Activated naive CD4-positive, alpha-beta T cell treated with anti-CD3 and anti-CD28 coated beads for 36 hours (primary cell): Measurements from ENCODE around the gene STMND1. TPM values are rescaled to one million over a fixed set of nuclear protein-coding genes. Genes with fewer than 3 reads are reported as not detected.
A peak's percentile ranks its signal among the peaks of the same experiment; 100 is the strongest.
"Not testable (repeated sequence)": the region's sequence is repeated elsewhere in the genome, so short reads cannot be mapped to it uniquely, and the experiment has no call there.

ENCODE experiments used
- CTCF ChIA-PET: fragments of 350-600 bp; sonication (Branson Sonifier 250); formaldehyde crosslinking; loops from one replicate; lab custom pipeline; 2021; ENCODE audit warnings: antibody characterized with exemption; lab: Charles Lee
- DNase-seq: peaks from one replicate; pipeline ENCODE4 v3.0.0-alpha.2; 2020
- H3K27ac Mint-ChIP-seq: one replicate; pipeline ENCODE4 v1.8.0; 2021; ENCODE audit warnings: mild to moderate bottlenecking, mixed read lengths
- H3K27me3 Mint-ChIP-seq: one replicate; pipeline ENCODE4 v1.8.0; 2021; ENCODE audit warnings: low read depth, mixed read lengths
- H3K36me3 Mint-ChIP-seq: one replicate; pipeline ENCODE4 v1.8.0; 2021; ENCODE audit warnings: low read depth, mixed read lengths
- H3K4me1 Mint-ChIP-seq: one replicate; pipeline ENCODE4 v1.8.0; 2021; ENCODE audit warnings: low read depth, mixed read lengths
- H3K4me3 Mint-ChIP-seq: one replicate; pipeline ENCODE4 v1.8.0; 2021; ENCODE audit warnings: mild to moderate bottlenecking, moderate library complexity, mixed read lengths
- H3K9me3 Mint-ChIP-seq: one replicate; pipeline ENCODE4 v1.8.0; 2021; ENCODE audit warnings: mixed read lengths
- intact Hi-C: fragments of 100-400 bp; cut with micrococcal nuclease; formaldehyde crosslinking; loops from one replicate; pipeline ENCODE4 v1.15.1; 2023
- total RNA-seq, 2 experiments: library from RNA; stranded (reverse); gene quantifications; one replicate each; pipeline ENCODE4 v1.2.3, GENCODE V29; 2021

Gene STMND1
- total RNA-seq: not detected

DNA sequence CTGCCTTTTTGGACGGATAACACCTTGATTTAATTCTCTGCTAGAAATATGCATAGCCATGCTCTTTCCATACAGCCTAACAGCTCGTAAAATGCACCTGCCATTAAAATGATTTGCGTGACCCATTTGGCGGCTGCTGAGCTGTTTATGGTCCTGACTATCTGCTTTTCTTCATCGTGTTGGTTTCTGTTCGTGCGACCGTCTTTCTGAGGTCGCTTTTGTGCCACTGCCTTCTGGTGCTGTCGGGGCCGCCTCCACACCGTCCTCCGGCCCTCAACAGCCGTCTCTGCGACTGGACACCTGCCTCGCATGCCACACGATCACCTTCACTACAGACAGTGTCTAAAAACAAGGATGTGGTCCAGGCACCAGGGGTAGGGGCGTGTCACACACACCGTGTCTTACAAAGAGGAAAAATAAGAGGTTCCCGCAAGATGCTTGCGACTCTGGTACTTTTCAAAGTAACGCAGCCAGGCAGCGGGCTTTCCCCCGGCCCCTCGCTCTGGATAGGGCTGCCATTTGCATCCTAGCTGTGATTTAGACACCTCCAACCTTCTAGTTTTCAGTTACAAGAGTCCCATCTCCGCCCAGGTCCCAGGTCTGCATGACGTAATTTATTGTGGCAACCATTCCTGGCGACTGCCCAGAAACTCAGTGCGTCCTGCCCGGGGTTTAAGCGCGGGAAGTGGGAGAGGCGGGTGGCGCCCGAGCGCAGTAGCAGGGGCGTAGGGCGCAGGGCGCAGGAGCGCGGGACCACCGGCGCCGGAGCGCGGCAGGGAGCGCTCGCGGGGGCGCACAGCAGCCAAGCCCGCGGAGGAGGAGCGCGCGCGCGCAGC lies at the start of gene STMND1:
Gene STMND1 (plus strand): TSS at position 629 of the 836 bp plus-strand sequence. CDS start 208 bp downstream, outside the sequence.
- CTCF ChIA-PET: no interaction called here
- DNase-seq: peak; percentile 29
- intact Hi-C loops: no loop called here

GRCh38 chr6:17054647-17055046 lies 47.2 kb upstream of the STMND1 start:
- H3K36me3 Mint-ChIP-seq: no peaks in the 10 kb centered on the region
- no peak overlapping the region for H3K27ac Mint-ChIP-seq
- H3K4me1 Mint-ChIP-seq: no peaks in the 10 kb centered on the region
- intact Hi-C loops: no loop called here
- no peak for DNase-seq
- no peak overlapping the region for H3K4me3 Mint-ChIP-seq
- no peaks in the 10 kb centered on the region for H3K9me3 Mint-ChIP-seq
- CTCF ChIA-PET: no interaction called here
- H3K27me3 Mint-ChIP-seq: peaks cover 20% of the 10 kb centered on the region

More for the DNA sequence above, at the start of gene STMND1:
- Mint-ChIP-seq H3K27ac (no peak within 1 kb of the TSS), H3K27me3 (peaks cover 48% of the 10 kb centered on the region), H3K36me3 (no peaks in the 10 kb centered on the region), H3K4me3 (peak within 1 kb of the TSS; percentile 54), H3K4me1 (peaks cover 7% of the 10 kb centered on the region), H3K9me3 (no peaks in the 10 kb centered on the region)

- intact Hi-C loops: no loop called here
- CTCF ChIA-PET: no interaction called here
- Mint-ChIP-seq H3K4me3 (no peak overlapping the region), H3K4me1 (no peaks in the 10 kb centered on the region), H3K9me3 (no peaks in the 10 kb centered on the region), H3K27me3 (peaks cover 19% of the 10 kb centered on the region), H3K27ac (no peak overlapping the region), H3K36me3 (no peaks in the 10 kb centered on the region)
- DNase-seq: no peak
Measured at GRCh38 chr6:17057322-17057721, 44.5 kb upstream of the STMND1 start.

DNA sequence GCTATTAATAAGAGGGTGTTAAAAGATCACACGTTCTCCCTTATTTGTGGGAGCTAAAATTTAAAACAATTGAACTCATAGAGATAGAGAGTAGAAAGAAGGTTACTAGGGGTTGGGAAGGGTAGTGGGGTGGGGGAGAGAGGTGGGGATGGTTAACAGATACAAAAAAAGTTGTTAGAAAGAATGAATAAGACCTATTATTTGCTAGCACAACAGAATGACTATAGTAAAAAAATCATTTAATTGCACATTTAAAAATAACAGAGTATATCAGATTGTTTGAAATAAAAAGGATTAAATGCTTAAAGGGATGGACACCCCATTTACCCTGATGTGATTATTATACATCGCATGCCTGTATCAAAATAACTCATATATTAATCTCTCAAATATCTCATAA lies 43.3 kb upstream of the STMND1 start:
- CTCF ChIA-PET: no interaction called here
- intact Hi-C loops: no loop called here
- H3K9me3 Mint-ChIP-seq: no peaks in the 10 kb centered on the region

DNA sequence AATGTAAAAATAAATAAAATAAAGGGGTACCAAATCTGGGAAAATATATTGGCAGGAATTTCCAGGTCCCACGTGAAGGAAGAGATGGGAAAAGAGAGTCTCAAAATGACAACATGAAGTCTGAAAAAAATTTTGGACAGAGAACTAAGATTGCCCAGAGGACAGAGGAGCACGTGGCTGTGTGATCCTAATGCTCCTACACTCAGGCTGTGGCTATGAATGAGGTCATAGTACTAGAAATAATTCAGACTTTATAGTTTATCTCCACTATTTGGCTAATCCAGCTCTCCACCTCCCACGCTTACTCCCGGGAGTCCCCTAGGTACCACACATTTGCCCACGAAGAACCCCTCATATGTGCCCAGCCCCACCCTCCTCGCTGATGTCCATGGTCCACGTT lies 42.8 kb upstream of the STMND1 start:
- peaks cover 17% of the 10 kb centered on the region for H3K27me3 Mint-ChIP-seq
- no peak overlapping the region for H3K4me3 Mint-ChIP-seq
- H3K27ac Mint-ChIP-seq: no peak overlapping the region
- H3K36me3 Mint-ChIP-seq: no peaks in the 10 kb centered on the region
- intact Hi-C loops: no loop called here
- DNase-seq: no peak
- CTCF ChIA-PET: no interaction called here
- no peaks in the 10 kb centered on the region for H3K9me3 Mint-ChIP-seq
- no peaks in the 10 kb centered on the region for H3K4me1 Mint-ChIP-seq

More for the DNA sequence above, 43.3 kb upstream of the STMND1 start:
- DNase-seq: no peak
- Mint-ChIP-seq H3K4me3 (no peak overlapping the region), H3K27ac (no peak overlapping the region), H3K27me3 (peaks cover 17% of the 10 kb centered on the region), H3K36me3 (no peaks in the 10 kb centered on the region), H3K4me1 (no peaks in the 10 kb centered on the region)

DNA sequence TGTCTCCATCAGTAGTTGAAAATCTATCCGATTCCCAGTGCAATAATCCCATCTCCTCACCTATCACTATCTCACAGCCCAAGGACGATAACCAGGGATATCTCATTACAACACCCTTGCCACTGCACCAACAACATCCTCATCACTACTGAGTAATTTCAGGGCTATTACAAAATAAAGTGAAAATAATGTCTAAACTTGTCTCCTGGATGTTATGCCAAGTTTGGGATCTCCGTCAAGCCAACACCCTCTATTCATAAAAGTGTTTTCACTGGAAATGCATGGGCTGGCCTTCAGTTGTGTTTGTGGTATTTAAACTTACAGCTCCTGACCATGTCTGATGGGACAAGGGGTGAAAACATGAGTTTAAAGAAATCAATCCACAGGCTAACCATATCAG lies 42.0 kb upstream of the STMND1 start:
- H3K36me3 Mint-ChIP-seq: no peaks in the 10 kb centered on the region
- H3K9me3 Mint-ChIP-seq: no peaks in the 10 kb centered on the region
- CTCF ChIA-PET: no interaction called here
- H3K4me3 Mint-ChIP-seq: no peak overlapping the region
- no peak for DNase-seq
- no peak overlapping the region for H3K27ac Mint-ChIP-seq
- intact Hi-C loops: no loop called here
- no peaks in the 10 kb centered on the region for H3K4me1 Mint-ChIP-seq
- H3K27me3 Mint-ChIP-seq: peaks cover 14% of the 10 kb centered on the region

DNA sequence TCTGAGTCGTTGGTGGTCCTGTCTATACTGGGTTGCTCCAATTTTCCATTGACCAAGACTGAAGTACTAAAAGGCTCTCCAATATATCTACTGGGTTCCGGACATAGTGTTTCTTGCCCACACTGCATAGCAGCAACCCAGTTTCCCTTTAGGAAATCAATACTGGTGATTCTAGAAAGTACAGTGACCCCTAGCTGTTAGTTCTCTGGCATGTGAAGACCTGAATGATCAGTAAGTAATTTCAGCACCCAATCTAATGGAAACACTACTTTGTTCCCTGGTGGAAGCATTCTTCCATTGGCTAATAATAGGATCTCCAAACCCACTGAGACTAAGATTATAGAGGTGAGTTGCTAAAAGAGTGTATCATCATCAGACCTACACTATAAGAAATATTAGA lies 40.8 kb upstream of the STMND1 start:
- no peaks in the 10 kb centered on the region for H3K36me3 Mint-ChIP-seq
- H3K27me3 Mint-ChIP-seq: peaks cover 17% of the 10 kb centered on the region
- H3K4me3 Mint-ChIP-seq: no peak overlapping the region
- DNase-seq: no peak
- no peak overlapping the region for H3K27ac Mint-ChIP-seq
- CTCF ChIA-PET: no interaction called here
- H3K4me1 Mint-ChIP-seq: no peaks in the 10 kb centered on the region
- intact Hi-C loops: no loop called here
- H3K9me3 Mint-ChIP-seq: no peaks in the 10 kb centered on the region

GRCh38 chr6:17062871-17063440 lies 38.9 kb upstream of the STMND1 start:
- no peaks in the 10 kb centered on the region for H3K9me3 Mint-ChIP-seq
- DNase-seq: no peak
- H3K4me3 Mint-ChIP-seq: no peak overlapping the region
- no peaks in the 10 kb centered on the region for H3K36me3 Mint-ChIP-seq
- CTCF ChIA-PET: no interaction called here
- intact Hi-C loops: no loop called here
- no peak overlapping the region for H3K27ac Mint-ChIP-seq
- no peaks in the 10 kb centered on the region for H3K4me1 Mint-ChIP-seq
- H3K27me3 Mint-ChIP-seq: peaks cover 12% of the 10 kb centered on the region

DNA sequence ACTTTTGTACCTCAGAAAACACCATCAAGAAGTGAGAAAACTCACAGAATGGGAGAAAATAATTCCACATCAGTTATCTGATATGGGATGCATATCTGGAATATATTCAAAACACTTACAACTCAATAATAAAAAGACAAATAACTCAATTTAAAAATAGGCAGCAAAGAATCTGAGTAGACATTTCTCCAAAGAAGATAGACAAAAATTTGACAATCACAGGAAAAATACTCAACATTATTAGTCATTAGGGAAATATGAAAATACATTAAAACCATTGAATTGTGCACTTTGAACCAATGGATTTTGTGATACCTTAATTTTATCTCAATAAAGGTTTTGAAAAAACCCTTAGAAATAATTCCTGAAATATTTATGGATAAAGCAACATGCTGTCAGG lies 36.9 kb upstream of the STMND1 start:
- intact Hi-C loops: no loop called here
- H3K9me3 Mint-ChIP-seq: peaks cover 5% of the 10 kb centered on the region
- DNase-seq: no peak
- no peaks in the 10 kb centered on the region for H3K36me3 Mint-ChIP-seq
- no peak overlapping the region for H3K4me3 Mint-ChIP-seq
- peaks cover 7% of the 10 kb centered on the region for H3K27me3 Mint-ChIP-seq
- H3K27ac Mint-ChIP-seq: no peak overlapping the region
- CTCF ChIA-PET: interaction anchor here (0.6 kb wide), 1 partner anchor 751 kb away, joined by 3 read pairs; no protein-coding TSS in a partner anchor
- H3K4me1 Mint-ChIP-seq: no peaks in the 10 kb centered on the region

DNA sequence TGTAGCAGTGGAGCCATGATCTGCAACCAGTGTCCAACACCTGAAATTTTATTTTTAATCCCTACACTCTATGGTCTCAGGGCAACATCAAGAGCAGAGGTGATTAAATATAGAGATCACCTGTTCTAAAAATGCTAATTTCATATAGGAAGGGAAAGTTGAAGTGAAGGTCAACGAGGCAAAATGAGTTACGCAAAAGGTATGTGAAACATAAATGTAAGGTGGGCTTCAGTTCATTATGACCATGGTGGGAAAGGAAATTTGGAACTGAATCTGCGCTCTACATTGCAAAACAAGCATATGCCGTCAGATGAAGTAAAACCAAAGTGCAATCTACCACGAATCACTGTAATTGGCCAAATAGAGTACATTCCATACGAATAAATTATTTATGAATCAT lies 35.2 kb upstream of the STMND1 start:
- CTCF ChIA-PET: interaction anchor here (0.7 kb wide), 1 partner anchor 542 kb away, joined by 3 read pairs; no protein-coding TSS in a partner anchor
- intact Hi-C loops: no loop called here
- peaks cover 10% of the 10 kb centered on the region for H3K27me3 Mint-ChIP-seq
- peaks cover 5% of the 10 kb centered on the region for H3K9me3 Mint-ChIP-seq
- H3K27ac Mint-ChIP-seq: no peak overlapping the region
- no peak for DNase-seq
- H3K4me1 Mint-ChIP-seq: no peaks in the 10 kb centered on the region
- no peaks in the 10 kb centered on the region for H3K36me3 Mint-ChIP-seq
- no peak overlapping the region for H3K4me3 Mint-ChIP-seq

DNA sequence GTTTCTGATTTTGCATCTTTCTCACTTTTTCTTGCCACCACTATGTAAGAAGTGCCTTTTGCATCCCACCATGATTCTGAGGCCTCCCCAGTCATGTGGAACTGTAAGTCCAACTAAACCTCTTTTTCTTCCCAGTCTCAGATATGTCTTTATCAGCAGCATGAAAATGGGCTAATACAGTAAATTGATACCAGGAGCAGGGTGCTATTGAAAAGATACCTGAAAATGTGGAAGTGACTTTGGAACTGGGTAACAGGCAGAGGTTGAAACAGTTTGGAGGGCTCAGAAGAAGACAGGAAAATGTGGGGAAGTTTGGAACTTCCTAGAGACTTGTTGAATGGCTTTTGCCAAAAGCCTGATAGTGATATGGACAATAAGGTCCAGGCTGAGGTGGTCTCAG lies 32.9 kb upstream of the STMND1 start:
- CTCF ChIA-PET, H3K27ac Mint-ChIP-seq, H3K4me3 Mint-ChIP-seq, H3K36me3 Mint-ChIP-seq, intact Hi-C loops, DNase-seq, H3K9me3 Mint-ChIP-seq, H3K4me1 Mint-ChIP-seq: not testable (repeated sequence)
- peaks cover 25% of the 10 kb centered on the region for H3K27me3 Mint-ChIP-seq

DNA sequence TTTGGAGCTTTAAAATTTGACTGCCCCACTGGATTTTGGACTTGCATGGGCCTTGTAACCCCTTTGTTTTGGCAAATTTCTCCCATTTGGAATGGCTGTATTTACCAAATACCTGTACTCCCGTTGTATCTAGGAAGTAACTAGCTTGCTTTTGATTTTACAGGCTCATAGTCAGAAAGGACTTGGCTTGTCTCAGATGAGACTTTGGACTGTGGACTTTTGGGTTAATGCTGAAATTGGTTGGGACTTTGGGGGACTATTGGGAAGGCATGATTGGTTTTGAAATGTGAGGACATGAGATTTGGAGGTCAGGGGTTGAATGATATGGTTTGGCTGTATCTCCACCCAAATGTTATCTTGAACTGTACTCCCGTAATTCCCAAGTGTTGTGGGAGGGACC lies 31.4 kb upstream of the STMND1 start:
- H3K4me3 Mint-ChIP-seq, H3K27ac Mint-ChIP-seq, H3K9me3 Mint-ChIP-seq, H3K4me1 Mint-ChIP-seq, CTCF ChIA-PET, DNase-seq, H3K36me3 Mint-ChIP-seq, intact Hi-C loops: not testable (repeated sequence)
- H3K27me3 Mint-ChIP-seq: peaks cover 34% of the 10 kb centered on the region

DNA sequence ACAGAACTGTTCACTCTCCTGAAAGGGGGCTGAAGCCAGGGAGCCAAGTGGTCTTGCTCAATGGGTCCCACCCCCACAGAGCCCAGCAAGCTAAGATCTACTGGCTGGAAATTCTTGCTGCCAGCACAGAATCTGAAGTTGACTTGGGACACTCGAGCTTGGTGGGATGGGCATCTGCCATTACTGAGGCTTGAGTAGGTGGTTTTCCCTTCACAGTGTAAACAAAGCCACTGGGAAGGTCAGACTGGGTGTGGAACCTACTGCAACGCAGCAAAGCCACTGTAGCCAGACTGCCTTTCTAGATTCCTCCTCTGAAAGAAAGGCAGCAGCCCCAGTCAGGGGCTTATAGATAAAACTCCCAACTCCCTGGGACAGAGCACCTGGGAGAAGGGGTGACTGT lies 28.3 kb upstream of the STMND1 start:
- H3K36me3 Mint-ChIP-seq, intact Hi-C loops, H3K4me3 Mint-ChIP-seq, CTCF ChIA-PET, DNase-seq, H3K27ac Mint-ChIP-seq, H3K4me1 Mint-ChIP-seq: not testable (repeated sequence)
- Mint-ChIP-seq H3K27me3 (peaks cover 38% of the 10 kb centered on the region), H3K9me3 (peaks cover 10% of the 10 kb centered on the region)
